ENCODE measurements around the gene KLF9. TPM values are rescaled to one million over a fixed set of nuclear protein-coding genes. Genes with fewer than 3 reads are reported as not detected.

Gene KLF9
- total RNA-seq, 1 donor from 2014 or later: 98.5 TPM

DNA sequence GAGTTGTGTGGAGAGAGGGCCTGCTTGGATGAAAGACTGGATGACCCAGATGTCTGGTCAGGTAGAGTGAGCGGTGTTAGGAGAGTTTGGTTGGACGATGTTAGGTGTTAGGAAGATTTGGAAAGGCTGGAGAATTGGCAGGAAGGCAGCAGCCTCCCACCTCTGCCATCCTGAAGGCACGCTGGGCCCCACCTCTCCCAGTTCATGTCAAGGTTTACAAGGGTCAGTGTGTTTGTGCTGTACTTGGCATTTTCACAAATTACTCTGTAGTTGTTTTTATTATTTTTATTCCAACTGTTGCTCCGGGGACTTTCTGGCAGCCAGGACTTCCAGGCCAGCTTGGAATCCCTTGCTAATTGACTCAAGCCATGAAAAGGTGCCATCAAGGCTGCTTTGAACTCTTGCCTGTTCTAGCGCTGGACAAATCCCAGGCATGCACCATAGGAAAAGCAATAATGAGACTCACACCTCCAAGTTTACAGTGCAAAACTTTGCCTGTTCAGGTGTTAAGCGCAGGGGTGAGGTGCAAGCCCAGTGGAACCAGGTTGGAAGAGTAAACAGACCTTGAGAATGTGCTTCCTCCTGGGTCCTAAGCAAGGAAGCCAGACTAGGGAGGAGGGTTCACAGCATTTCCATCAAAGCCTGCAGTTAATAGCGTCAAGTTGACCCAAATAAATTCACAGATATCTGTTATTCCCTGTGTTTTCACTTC lies 41.7 kb upstream of the KLF9 start:
- Histone ChIP-seq H3K27ac (peak overlapping the region; percentile 54), H3K27me3 (no peaks in the 10 kb centered on the region), H3K4me1 (peaks cover 21% of the 10 kb centered on the region), H3K4me3 (no peak overlapping the region), H3K36me3 (no peaks in the 10 kb centered on the region), H3K9me3 (no peaks in the 10 kb centered on the region)
- TF ChIP-seq POLR2AphosphoS5 (IDR thresholded peaks at IDR 0.05; ENCODE audit: insufficient read depth in 1 of 2, low read depth in 1 of 2) (no peak), POLR2A (IDR thresholded peaks at IDR 0.05) (no peak)
- TF ChIP-seq, protein P1, sequence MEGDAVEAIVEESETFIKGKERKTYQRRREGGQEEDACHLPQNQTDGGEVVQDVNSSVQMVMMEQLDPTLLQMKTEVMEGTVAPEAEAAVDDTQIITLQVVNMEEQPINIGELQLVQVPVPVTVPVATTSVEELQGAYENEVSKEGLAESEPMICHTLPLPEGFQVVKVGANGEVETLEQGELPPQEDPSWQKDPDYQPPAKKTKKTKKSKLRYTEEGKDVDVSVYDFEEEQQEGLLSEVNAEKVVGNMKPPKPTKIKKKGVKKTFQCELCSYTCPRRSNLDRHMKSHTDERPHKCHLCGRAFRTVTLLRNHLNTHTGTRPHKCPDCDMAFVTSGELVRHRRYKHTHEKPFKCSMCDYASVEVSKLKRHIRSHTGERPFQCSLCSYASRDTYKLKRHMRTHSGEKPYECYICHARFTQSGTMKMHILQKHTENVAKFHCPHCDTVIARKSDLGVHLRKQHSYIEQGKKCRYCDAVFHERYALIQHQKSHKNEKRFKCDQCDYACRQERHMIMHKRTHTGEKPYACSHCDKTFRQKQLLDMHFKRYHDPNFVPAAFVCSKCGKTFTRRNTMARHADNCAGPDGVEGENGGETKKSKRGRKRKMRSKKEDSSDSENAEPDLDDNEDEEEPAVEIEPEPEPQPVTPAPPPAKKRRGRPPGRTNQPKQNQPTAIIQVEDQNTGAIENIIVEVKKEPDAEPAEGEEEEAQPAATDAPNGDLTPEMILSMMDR (IDR thresholded peaks at IDR 0.05): no peak
- no peak for DNase-seq (ENCODE audit: extremely low spot score in 2 of 2)
- intact Hi-C loops (cut with DNase I): no loop called here

DNA sequence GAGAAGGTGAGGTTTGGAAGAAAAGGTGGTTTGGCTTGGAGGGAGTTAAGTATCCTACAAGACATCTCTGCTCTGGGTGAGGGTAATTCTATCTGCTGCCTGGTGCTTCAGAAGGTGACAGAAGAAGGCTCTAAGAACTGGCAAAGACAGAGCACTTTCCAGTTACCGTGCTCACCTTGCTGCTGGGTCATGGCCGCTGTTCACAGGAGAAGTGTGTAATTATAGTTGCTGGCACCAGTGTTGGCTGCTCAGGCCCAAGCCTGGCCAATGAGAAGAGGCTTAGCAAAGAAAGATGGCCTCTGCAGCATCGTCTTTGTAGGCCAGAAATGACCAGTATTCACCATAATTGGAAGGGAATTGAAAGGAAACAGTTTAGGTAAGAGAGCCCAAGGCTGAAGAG lies 37.9 kb upstream of the KLF9 start:
- Histone ChIP-seq H3K27me3 (no peaks in the 10 kb centered on the region), H3K4me3 (no peak overlapping the region), H3K36me3 (no peaks in the 10 kb centered on the region), H3K4me1 (peaks cover 18% of the 10 kb centered on the region), H3K27ac (no peak overlapping the region), H3K9me3 (no peaks in the 10 kb centered on the region)
- TF ChIP-seq, protein P1 (IDR thresholded peaks at IDR 0.05): no peak
- TF ChIP-seq POLR2A (IDR thresholded peaks at IDR 0.05) (no peak), POLR2AphosphoS5 (IDR thresholded peaks at IDR 0.05; ENCODE audit: insufficient read depth in 1 of 2, low read depth in 1 of 2) (no peak)
- intact Hi-C loops (cut with DNase I): no loop called here
- no peak for DNase-seq (ENCODE audit: extremely low spot score in 2 of 2)

DNA sequence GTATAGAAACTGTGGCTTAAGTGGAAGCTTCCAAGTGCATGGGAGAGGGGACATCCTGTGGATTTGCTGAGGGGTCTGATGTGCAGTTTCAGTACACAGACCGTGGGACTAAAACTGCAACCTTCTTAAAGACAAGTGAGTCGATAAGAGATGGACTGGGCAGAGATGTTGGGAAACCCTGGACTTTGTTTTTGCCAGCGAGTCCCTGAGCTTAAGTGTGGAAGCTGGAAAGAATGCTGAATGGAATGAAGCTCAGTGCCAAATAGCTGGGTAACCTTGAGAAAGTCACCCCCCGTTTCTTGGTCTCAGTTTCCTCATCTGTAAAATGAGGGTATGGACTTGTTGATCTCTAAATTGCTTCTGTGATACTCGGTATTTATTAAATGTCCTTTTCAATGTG lies 37.3 kb upstream of the KLF9 start:
- no peak for DNase-seq (ENCODE audit: extremely low spot score in 2 of 2)
- intact Hi-C loops (cut with DNase I): no loop called here
- Histone ChIP-seq H3K36me3 (no peaks in the 10 kb centered on the region), H3K4me1 (peaks cover 12% of the 10 kb centered on the region), H3K4me3 (no peak overlapping the region), H3K9me3 (no peaks in the 10 kb centered on the region), H3K27ac (no peak overlapping the region), H3K27me3 (no peaks in the 10 kb centered on the region)
- TF ChIP-seq, protein P1 (IDR thresholded peaks at IDR 0.05): no peak
- TF ChIP-seq POLR2A (IDR thresholded peaks at IDR 0.05) (no peak), POLR2AphosphoS5 (IDR thresholded peaks at IDR 0.05; ENCODE audit: insufficient read depth in 1 of 2, low read depth in 1 of 2) (no peak)

DNA sequence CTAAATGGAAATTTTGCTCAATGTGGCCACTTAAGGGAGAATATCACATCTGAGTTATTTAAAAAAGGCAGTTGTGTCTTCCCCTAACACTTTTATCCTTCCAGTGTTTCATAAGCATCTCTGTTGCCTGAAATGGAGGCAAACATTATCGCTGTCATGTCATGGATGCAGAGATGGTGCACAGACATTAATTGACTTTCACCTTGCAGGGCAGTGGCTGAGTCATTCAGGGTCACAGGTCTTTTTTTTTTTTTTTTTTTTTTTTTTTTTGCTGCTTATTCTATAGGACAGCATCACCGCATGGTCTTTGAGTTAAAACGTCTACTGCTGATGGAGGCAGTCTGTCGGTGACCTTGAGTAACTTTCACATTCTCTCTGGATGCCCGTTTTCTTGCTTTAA lies 36.3 kb upstream of the KLF9 start:
- no peaks in the 10 kb centered on the region for H3K27me3 ChIP-seq
- H3K36me3 ChIP-seq: no peaks in the 10 kb centered on the region
- DNase-seq (ENCODE audit: extremely low spot score in 2 of 2): no peak
- H3K27ac ChIP-seq: no peak overlapping the region
- no peaks in the 10 kb centered on the region for H3K9me3 ChIP-seq
- TF ChIP-seq, protein P1 (IDR thresholded peaks at IDR 0.05): no peak
- TF ChIP-seq POLR2A (IDR thresholded peaks at IDR 0.05): no peak
- no peak for TF ChIP-seq POLR2AphosphoS5 (IDR thresholded peaks at IDR 0.05; ENCODE audit: insufficient read depth in 1 of 2, low read depth in 1 of 2)
- H3K4me1 ChIP-seq: peaks cover 2% of the 10 kb centered on the region
- H3K4me3 ChIP-seq: no peak overlapping the region
- intact Hi-C loops (cut with DNase I): no loop called here

DNA sequence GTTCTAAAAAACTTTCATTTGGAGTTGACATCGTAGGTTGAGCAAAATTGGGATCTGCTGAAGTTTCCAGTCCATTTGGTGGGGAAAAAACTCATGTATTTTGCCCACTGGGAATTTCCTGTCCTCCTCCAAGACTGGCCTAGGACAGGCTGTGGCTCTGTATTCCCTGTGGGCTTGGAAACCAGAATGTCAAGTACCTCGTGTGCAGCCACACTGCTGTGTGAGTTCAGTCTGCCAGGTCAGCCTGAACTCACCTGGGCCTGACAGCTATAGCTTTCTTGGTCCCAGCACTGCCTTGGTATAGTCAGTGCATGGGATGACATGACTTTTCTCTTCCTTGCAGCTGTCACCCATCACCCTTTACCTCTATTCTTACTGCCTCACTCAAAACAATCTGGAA lies 35.0 kb upstream of the KLF9 start:
- TF ChIP-seq, protein P1 (IDR thresholded peaks at IDR 0.05): no peak
- TF ChIP-seq POLR2AphosphoS5 (IDR thresholded peaks at IDR 0.05; ENCODE audit: insufficient read depth in 1 of 2, low read depth in 1 of 2) (no peak), POLR2A (IDR thresholded peaks at IDR 0.05) (no peak)
- DNase-seq (ENCODE audit: extremely low spot score in 2 of 2): no peak
- Histone ChIP-seq H3K4me1 (no peaks in the 10 kb centered on the region), H3K9me3 (no peaks in the 10 kb centered on the region), H3K27ac (no peak overlapping the region), H3K27me3 (no peaks in the 10 kb centered on the region), H3K36me3 (no peaks in the 10 kb centered on the region), H3K4me3 (no peak overlapping the region)
- intact Hi-C loops (cut with DNase I): no loop called here

Data from vagina (tissue), 2 donors.